ENCODE results near the gene LRP1.

Gene LRP1

DNA sequence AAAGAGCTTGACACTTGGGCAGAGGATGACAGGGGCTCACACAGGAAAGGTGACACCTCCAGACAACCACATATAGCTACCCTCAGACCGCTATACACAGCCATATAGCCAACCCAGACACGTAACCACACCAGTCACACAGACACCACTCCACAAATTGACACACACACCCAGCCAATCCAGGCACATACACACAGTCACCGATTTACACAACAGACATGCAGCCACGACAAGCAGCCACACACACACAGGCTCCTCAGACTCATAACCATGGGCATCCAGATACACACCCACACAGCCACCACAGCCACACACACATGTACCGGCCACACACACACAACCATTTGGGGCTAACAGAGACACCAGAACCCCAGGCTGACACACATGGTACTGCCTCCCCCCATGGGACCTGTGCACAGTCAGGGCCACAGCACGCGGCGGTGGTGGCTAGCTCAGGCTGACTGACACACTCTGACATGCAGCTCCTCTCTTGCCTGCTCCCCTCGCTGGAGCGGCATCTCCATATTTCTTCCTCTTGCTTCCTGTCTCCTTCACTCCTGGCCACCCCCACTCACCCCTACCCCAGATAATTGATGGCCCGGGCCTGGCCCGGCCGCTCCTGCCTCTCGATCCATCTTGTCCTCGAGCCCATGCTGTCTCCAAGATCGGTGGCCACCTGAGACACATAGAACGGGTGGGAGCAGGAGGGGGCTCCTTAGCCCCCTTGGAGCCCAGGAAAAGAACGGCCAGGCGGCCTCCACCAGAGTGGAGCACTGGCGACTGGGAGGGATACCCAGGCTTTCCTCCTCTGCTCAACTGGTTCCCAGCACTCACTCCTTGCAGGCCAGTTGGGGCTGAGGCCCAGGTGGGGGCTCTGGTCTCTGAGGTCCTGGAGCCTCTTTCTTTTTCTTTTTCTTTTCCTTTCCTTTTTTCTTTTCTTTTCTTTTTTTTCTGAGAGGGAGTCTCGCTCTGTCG lies 95.2 kb downstream of the LRP1 start:
- DNase-seq (ENCODE audit: low read depth) = no peak

DNA sequence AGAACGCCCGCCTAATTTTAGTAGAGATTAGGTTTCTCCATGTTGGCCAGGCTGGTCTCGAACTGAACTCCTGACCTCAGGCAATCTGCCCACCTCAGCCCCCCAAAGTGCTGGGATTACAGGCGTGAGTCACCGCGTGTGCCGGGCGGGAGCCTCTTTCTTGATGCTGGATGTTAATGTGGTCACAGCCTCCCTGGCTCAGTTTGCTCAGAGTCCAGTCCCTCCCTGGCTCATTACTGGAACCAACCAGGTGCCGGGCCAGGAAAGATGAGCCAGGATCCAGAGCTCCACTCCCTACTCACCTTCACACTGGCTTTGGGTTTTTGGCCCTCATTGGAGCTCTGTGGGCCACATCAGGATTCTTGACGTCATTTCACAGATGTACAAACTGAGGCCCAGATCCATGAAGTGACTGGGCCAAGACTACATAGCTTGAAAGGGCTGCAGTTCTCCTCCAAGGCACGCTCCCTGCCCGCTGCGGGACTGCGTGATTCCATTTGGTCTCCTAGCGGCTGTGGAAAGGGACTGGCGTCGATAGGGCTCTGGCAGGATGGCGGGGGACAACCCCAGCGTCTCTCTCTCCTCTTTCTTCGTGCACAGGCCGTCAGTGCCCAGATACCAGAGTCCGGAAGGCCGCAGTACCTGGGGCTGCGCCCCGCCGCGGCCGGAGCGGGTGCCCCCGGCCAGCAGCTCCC lies 96.1 kb downstream of the LRP1 start:
- no peak for DNase-seq (ENCODE audit: low read depth)

DNA sequence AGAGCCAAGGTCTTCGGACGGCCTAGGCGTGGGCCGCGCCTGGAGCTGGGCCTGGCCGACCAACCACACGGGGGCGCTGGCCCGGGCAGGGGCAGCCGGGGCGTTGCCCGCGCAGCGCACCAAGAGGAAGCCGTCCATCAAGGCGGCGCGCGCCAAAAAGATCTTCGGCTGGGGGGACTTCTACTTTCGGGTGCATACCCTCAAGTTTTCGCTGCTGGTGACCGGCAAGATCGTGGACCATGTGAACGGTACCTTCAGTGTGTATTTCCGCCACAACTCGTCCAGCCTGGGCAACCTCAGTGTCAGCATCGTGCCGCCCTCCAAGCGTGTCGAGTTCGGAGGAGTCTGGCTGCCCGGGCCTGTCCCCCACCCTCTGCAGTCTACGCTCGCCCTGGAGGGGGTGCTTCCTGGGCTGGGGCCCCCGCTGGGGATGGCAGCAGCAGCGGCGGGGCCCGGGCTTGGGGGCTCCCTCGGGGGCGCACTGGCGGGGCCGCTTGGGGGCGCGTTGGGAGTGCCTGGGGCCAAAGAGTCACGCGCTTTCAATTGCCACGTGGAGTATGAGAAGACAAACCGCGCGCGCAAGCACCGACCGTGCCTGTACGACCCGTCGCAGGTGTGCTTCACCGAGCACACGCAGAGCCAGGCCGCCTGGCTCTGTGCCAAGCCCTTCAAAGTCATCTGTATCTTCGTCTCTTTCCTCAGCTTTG lies 96.8 kb downstream of the LRP1 start:
- DNase-seq (ENCODE audit: low read depth) = no peak

GRCh38 chr12:57225680-57226210 lies 97.5 kb downstream of the LRP1 start:
- DNase-seq (ENCODE audit: low read depth) = no peak

- no peak for DNase-seq (ENCODE audit: low read depth)
Measured at GRCh38 chr12:57226588-57227314, 98.5 kb downstream of the LRP1 start.

GRCh38 chr12:57227315-57228115 lies 99.2 kb downstream of the LRP1 start:
- no peak for DNase-seq (ENCODE audit: low read depth)

DNA sequence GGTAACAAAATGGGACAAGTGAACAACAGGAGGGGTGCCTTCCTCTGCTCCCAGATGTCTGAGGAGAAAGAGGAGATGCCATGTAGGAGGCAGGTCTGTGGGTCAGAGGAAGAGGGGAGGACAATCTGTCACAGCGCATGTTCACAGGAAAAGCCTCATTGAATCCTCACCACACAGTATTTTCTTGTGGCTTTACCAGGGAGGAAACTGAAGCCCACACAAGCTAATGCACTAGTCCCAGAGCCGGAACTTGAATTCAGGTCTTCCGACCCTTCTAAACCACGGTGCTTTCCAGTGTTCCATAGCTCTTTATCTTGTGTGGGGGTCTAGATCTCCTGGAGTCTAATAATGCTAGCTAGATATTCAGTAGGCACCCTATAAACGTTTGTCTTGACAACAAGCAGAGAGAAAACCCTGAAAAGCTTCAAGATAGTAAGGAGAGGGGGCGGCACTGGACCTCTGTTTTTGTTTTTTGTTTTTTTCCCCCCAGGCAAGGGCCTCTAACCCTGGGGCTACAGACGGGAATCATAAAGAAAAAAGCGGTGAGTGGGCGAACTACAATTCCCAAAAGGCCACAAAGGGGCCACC lies 100.9 kb downstream of the LRP1 start:
- no peak for DNase-seq (ENCODE audit: low read depth)

- DNase-seq (ENCODE audit: low read depth) = peak; percentile 79
Measured at GRCh38 chr12:57229634-57230380, 101.5 kb downstream of the LRP1 start, which contains the start of gene SHMT2. SHMT2 (plus strand) TSS chr12:57229711; CDS start chr12:57229779, 68 bp downstream.

DNA sequence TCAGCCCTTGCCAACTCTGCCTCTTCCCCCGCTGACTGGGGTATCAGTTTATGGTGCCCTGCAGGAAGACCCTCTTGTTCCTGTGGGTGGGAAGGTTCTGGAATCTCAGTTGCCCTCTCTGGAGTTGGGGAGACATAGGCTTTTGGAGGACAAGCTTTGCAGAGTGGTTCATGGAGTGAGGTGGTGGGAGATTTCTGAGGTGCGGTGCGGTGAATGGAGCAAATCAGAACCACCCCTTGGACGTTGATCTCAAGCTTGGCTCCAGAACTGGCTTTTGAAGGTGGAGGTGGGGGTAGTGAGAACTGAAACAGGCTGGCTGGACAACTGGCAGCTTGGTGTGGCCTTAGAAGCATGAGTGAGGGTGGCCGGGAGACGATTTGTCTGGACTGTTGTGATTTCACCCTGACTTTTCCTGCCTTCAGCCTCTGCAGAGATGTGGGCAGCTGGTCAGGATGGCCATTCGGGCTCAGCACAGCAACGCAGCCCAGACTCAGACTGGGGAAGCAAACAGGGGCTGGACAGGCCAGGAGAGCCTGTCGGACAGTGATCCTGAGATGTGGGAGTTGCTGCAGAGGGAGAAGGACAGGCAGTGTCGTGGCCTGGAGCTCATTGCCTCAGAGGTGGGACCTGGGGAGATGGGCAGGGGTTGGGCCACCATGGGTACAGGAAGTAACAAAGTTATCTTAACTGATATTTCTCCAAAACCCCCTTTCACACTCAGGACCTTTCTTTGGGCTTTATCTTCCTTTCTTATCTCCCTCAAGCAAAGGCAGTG lies 102.3 kb downstream of the LRP1 start:
- no peak for DNase-seq (ENCODE audit: low read depth)

- no peak for DNase-seq (ENCODE audit: low read depth)
Measured at GRCh38 chr12:57231276-57232021, 103.2 kb downstream of the LRP1 start.

DNA sequence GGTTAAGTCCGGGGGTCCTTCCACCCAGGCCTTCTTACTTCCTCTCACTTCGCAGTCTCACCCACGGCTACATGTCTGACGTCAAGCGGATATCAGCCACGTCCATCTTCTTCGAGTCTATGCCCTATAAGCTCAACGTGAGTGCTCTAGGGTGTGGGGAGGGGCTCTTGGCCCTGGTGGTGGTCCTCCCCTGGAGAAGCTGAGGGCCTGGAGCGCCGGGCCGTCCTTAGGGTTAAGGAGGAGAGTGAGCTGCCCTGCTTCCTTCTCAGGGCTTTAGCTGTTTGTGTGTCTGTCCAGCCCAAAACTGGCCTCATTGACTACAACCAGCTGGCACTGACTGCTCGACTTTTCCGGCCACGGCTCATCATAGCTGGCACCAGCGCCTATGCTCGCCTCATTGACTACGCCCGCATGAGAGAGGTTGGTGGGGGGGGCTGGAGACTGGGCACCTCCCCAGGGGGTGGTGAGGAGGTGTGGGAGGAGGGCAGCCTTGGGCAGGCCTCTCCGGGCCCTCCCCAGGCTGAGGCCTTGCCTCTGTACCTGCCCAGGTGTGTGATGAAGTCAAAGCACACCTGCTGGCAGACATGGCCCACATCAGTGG lies 104.0 kb downstream of the LRP1 start:
- DNase-seq (ENCODE audit: low read depth) = no peak

DNA sequence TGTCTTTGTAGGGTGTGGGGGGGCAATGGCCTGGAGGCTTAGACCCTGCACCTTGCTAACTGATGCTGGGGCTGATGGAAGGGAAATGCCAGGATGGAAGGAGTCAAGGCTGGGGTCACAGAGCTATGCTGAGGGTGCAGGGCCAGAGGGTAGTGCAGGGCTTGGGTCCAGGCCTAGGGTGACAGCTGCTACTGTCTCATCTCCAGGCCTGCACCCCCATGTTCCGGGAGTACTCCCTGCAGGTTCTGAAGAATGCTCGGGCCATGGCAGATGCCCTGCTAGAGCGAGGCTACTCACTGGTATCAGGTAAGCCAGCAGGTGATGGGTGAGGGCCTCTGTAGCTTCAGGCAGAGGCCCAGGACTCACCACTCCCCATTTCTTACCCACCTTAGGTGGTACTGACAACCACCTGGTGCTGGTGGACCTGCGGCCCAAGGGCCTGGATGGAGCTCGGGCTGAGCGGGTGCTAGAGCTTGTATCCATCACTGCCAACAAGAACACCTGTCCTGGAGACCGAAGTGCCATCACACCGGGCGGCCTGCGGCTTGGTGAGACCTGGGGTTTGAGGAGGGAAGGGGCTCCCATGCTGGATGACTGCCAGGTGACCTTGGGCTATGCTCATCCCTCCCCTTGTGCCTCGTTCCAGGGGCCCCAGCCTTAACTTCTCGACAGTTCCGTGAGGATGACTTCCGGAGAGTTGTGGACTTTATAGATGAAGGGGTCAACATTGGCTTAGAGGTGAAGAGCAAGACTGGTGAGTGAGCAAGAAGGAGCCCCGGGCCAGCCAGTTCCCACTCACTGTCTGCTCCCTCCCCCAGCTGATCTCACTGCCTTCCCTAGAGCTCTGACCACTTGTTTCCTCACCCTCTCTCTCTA lies 105.3 kb downstream of the LRP1 start:
- no peak for DNase-seq (ENCODE audit: low read depth)

DNA sequence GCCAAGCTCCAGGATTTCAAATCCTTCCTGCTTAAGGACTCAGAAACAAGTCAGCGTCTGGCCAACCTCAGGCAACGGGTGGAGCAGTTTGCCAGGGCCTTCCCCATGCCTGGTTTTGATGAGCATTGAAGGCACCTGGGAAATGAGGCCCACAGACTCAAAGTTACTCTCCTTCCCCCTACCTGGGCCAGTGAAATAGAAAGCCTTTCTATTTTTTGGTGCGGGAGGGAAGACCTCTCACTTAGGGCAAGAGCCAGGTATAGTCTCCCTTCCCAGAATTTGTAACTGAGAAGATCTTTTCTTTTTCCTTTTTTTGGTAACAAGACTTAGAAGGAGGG lies 105.9 kb downstream of the LRP1 start:
- no peak for DNase-seq (ENCODE audit: low read depth)

DNA sequence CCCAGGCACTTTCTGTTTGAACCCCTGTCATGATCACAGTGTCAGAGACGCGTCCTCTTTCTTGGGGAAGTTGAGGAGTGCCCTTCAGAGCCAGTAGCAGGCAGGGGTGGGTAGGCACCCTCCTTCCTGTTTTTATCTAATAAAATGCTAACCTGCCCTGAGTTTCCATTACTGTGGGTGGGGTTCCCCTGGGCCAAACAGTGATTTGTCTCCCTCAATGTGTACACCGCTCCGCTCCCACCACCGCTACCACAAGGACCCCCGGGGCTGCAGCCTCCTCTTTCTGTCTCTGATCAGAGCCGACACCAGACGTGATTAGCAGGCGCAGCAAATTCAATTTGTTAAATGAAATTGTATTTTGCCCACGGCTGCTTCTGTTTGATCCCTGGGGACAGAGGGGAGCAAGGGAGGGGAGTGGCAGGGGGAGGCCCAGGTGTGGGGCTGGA lies 106.3 kb downstream of the LRP1 start:
- DNase-seq (ENCODE audit: low read depth) = no peak

DNA sequence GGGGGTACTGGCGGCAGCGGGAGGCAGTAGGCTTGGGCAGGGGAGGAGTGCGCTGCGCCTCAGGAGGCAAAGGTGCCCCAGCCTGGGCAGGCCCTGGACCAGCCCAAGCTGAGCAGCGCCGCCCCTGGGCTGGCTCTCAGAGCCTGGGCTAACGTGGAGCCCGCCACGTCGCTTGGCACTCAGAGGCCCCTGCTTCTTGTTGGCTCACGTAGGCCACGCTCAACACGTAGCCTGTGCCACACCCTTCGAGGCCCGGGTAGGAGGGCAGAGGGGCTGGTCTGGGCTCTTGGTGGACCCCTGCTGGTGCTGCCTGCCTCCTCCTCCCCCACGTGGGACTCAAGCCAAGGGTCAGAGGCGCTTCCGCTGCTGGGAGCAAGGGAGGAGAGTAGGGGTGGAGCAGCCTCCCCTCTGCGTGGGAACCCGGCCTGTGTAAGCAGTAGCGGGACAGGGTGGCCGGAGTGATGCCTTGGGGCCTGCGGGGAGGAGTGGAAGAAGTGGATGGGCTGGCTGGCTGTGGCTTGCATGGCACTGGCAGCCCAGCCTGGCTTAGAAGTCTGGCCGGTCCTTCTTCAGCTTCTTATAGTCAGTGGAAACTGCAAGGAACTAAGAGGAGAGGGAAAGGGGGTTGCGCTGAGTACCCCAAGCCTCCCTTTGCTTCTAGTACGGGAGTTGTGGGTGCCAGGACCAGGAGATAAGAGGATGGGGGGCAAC lies 106.9 kb downstream of the LRP1 start:
- no peak for DNase-seq (ENCODE audit: low read depth)

- DNase-seq (ENCODE audit: low read depth) = no peak
Measured at GRCh38 chr12:57235728-57236131, 107.4 kb downstream of the LRP1 start.

Data from non-pigmented ciliary epithelial cell (primary cell).